GM12874 (cell line): Measurements from ENCODE around the gene CD302.

ENCODE experiments used
- CTCF ChIP-seq: IDR thresholded peaks from 2 replicates; pipeline ENCODE4 v1.5.1; 2011; ENCODE audit warnings: low read depth, mild to moderate bottlenecking, control low read depth, low read length, moderate library complexity; ENCODE audit not compliant: insufficient read depth

CD302 gene

GRCh38 chr2:159818940-159819339, 20.9 kb upstream of the CD302 start:
- TF ChIP-seq CTCF, result no peak

- TF ChIP-seq CTCF, result no peak
These were observed 19.3 kb upstream of the CD302 start for GRCh38 chr2:159817283-159817682.

GRCh38 chr2:159811232-159811631, 13.2 kb upstream of the CD302 start:
- TF ChIP-seq CTCF, result no peak

GRCh38 chr2:159808032-159808425, 10.0 kb upstream of the CD302 start:
- TF ChIP-seq CTCF, result no peak

- TF ChIP-seq CTCF, result peak; percentile 47; the same call in 1 of the 2 replicates
These were observed 9.4 kb upstream of the CD302 start for GRCh38 chr2:159807183-159808031.

GRCh38 chr2:159804941-159805340, 6.9 kb upstream of the CD302 start:
- no peak for TF ChIP-seq CTCF

- TF ChIP-seq CTCF, result no peak
These were observed 5.4 kb upstream of the CD302 start for GRCh38 chr2:159803235-159803962.
